ENCODE data around the gene HEXIM1. TPM values are rescaled to one million over a fixed set of nuclear protein-coding genes. Genes with fewer than 3 reads are reported as not detected.

Gene HEXIM1
- total and polyA plus RNA-seq, 2 experiments from 2014 or later, result 9.2 to 10.9 TPM

DNA sequence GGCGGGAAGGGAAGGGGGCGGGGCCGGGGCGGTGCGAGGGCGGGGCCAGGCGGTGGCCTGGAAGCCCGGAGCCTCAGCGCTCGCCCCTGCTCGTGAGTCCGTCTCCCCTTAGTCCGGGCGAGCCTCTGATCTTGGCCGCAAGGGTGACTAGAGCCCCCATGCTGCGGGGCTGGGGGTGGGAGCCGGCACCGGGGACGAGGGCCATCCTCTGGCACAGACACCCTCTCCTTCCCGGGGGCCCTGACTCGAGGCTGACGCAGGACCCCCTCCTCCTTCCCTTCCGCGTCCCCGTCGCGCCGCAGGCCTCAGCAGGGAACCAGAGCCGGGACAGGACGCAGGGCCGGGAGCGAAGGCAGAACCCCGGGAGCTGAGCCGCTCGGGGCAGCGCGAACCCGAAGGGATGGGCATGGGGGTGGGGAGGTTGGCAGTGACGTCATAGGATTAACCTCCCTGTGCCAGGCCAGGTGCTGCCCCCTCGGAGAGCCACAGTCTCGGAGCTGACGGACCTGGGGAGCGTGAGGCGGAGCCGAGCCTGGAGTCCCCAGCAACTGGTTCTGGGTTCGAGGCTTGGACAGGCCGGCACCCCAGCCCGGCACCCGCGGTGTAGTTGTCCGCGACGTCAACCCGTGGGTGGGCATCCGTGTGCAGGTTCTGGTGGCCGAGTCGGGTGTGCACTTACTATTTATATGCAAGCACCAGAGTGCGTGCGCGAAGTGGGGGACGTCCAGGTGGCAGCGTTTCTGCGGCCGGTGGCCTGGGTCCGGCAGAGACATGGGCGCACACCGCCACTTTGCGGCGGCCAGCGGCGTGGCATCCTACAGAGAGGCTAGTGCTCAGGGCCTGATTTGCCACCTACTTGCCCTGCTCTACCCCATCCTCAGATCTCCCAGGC lies 15.5 kb upstream of the HEXIM1 start:
- DNase-seq (ENCODE audit: low spot score) (peak; percentile 88), ATAC-seq (peak; percentile 58)
- Histone ChIP-seq H3K4me2 (peak overlapping the region; percentile 90), H3K9me2 (ENCODE audit: insufficient read depth) (no peaks in the 10 kb centered on the region), H3K4me1 (ENCODE audit: insufficient read depth) (peaks cover 3% of the 10 kb centered on the region; the same call in 1 of the 2 replicates), H3K27ac (ENCODE audit: low read depth) (no peak overlapping the region), H4K20me1 (replicated peaks; ENCODE audit: insufficient read depth) (no peaks in the 10 kb centered on the region; the same call in 1 of the 2 replicates), H3F3A (replicated peaks; ENCODE audit: low read depth) (peaks cover 4% of the 10 kb centered on the region; the same call in 1 of the 2 replicates), H3K79me2 (replicated peaks; ENCODE audit: insufficient read depth) (no peaks in the 10 kb centered on the region), H3K27me3 (ENCODE audit: insufficient read depth) (no peaks in the 10 kb centered on the region), H3K4me3 (peak overlapping the region; percentile 90), H3K36me3 (ENCODE audit: insufficient read depth) (no peaks in the 10 kb centered on the region), H2AFZ (peak overlapping the region; percentile 94)
- no peak overlapping the region for H3K27ac Mint-ChIP-seq
- peaks cover 22% of the 10 kb centered on the region for H3K27me3 Mint-ChIP-seq (ENCODE audit: insufficient read depth, low read depth, poor library complexity)
- H3K4me3 Mint-ChIP-seq, result peak overlapping the region; percentile 81
- peaks cover 3% of the 10 kb centered on the region; the same call in 1 of the 3 replicates for H3K36me3 Mint-ChIP-seq (ENCODE audit: low read depth)
- no peaks in the 10 kb centered on the region for H3K9me3 Mint-ChIP-seq
- H3K4me1 Mint-ChIP-seq, result peaks cover 10% of the 10 kb centered on the region
- TF ChIP-seq, protein P1, sequence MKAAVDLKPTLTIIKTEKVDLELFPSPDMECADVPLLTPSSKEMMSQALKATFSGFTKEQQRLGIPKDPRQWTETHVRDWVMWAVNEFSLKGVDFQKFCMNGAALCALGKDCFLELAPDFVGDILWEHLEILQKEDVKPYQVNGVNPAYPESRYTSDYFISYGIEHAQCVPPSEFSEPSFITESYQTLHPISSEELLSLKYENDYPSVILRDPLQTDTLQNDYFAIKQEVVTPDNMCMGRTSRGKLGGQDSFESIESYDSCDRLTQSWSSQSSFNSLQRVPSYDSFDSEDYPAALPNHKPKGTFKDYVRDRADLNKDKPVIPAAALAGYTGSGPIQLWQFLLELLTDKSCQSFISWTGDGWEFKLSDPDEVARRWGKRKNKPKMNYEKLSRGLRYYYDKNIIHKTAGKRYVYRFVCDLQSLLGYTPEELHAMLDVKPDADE (IDR thresholded peaks at IDR 0.05), result no peak
- TF ChIP-seq, protein P2, sequence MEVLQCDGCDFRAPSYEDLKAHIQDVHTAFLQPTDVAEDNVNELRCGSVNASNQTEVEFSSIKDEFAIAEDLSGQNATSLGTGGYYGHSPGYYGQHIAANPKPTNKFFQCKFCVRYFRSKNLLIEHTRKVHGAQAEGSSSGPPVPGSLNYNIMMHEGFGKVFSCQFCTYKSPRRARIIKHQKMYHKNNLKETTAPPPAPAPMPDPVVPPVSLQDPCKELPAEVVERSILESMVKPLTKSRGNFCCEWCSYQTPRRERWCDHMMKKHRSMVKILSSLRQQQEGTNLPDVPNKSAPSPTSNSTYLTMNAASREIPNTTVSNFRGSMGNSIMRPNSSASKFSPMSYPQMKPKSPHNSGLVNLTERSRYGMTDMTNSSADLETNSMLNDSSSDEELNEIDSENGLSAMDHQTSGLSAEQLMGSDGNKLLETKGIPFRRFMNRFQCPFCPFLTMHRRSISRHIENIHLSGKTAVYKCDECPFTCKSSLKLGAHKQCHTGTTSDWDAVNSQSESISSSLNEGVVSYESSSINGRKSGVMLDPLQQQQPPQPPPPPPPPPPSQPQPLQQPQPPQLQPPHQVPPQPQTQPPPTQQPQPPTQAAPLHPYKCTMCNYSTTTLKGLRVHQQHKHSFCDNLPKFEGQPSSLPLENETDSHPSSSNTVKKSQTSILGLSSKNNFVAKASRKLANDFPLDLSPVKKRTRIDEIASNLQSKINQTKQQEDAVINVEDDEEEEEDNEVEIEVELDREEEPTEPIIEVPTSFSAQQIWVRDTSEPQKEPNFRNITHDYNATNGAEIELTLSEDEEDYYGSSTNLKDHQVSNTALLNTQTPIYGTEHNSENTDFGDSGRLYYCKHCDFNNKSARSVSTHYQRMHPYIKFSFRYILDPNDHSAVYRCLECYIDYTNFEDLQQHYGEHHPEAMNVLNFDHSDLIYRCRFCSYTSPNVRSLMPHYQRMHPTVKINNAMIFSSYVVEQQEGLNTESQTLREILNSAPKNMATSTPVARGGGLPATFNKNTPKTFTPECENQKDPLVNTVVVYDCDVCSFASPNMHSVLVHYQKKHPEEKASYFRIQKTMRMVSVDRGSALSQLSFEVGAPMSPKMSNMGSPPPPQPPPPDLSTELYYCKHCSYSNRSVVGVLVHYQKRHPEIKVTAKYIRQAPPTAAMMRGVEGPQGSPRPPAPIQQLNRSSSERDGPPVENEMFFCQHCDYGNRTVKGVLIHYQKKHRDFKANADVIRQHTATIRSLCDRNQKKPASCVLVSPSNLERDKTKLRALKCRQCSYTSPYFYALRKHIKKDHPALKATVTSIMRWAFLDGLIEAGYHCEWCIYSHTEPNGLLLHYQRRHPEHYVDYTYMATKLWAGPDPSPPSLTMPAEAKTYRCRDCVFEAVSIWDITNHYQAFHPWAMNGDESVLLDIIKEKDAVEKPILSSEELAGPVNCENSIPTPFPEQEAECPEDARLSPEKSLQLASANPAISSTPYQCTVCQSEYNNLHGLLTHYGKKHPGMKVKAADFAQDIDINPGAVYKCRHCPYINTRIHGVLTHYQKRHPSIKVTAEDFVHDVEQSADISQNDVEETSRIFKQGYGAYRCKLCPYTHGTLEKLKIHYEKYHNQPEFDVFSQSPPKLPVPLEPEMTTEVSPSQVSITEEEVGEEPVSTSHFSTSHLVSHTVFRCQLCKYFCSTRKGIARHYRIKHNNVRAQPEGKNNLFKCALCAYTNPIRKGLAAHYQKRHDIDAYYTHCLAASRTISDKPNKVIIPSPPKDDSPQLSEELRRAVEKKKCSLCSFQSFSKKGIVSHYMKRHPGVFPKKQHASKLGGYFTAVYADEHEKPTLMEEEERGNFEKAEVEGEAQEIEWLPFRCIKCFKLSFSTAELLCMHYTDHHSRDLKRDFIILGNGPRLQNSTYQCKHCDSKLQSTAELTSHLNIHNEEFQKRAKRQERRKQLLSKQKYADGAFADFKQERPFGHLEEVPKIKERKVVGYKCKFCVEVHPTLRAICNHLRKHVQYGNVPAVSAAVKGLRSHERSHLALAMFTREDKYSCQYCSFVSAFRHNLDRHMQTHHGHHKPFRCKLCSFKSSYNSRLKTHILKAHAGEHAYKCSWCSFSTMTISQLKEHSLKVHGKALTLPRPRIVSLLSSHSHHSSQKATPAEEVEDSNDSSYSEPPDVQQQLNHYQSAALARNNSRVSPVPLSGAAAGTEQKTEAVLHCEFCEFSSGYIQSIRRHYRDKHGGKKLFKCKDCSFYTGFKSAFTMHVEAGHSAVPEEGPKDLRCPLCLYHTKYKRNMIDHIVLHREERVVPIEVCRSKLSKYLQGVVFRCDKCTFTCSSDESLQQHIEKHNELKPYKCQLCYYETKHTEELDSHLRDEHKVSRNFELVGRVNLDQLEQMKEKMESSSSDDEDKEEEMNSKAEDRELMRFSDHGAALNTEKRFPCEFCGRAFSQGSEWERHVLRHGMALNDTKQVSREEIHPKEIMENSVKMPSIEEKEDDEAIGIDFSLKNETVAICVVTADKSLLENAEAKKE (CRISPR knock-in tag; IDR thresholded peaks at IDR 0.05), result no peak
- TF ChIP-seq, protein P3, sequence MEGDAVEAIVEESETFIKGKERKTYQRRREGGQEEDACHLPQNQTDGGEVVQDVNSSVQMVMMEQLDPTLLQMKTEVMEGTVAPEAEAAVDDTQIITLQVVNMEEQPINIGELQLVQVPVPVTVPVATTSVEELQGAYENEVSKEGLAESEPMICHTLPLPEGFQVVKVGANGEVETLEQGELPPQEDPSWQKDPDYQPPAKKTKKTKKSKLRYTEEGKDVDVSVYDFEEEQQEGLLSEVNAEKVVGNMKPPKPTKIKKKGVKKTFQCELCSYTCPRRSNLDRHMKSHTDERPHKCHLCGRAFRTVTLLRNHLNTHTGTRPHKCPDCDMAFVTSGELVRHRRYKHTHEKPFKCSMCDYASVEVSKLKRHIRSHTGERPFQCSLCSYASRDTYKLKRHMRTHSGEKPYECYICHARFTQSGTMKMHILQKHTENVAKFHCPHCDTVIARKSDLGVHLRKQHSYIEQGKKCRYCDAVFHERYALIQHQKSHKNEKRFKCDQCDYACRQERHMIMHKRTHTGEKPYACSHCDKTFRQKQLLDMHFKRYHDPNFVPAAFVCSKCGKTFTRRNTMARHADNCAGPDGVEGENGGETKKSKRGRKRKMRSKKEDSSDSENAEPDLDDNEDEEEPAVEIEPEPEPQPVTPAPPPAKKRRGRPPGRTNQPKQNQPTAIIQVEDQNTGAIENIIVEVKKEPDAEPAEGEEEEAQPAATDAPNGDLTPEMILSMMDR (conservative IDR thresholded peaks at IDR 0.05; ENCODE audit: low read depth in 2 of 2), result peak; percentile 64 to 91
- TF ChIP-seq, protein P4, sequence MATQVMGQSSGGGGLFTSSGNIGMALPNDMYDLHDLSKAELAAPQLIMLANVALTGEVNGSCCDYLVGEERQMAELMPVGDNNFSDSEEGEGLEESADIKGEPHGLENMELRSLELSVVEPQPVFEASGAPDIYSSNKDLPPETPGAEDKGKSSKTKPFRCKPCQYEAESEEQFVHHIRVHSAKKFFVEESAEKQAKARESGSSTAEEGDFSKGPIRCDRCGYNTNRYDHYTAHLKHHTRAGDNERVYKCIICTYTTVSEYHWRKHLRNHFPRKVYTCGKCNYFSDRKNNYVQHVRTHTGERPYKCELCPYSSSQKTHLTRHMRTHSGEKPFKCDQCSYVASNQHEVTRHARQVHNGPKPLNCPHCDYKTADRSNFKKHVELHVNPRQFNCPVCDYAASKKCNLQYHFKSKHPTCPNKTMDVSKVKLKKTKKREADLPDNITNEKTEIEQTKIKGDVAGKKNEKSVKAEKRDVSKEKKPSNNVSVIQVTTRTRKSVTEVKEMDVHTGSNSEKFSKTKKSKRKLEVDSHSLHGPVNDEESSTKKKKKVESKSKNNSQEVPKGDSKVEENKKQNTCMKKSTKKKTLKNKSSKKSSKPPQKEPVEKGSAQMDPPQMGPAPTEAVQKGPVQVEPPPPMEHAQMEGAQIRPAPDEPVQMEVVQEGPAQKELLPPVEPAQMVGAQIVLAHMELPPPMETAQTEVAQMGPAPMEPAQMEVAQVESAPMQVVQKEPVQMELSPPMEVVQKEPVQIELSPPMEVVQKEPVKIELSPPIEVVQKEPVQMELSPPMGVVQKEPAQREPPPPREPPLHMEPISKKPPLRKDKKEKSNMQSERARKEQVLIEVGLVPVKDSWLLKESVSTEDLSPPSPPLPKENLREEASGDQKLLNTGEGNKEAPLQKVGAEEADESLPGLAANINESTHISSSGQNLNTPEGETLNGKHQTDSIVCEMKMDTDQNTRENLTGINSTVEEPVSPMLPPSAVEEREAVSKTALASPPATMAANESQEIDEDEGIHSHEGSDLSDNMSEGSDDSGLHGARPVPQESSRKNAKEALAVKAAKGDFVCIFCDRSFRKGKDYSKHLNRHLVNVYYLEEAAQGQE (IDR thresholded peaks at IDR 0.05; ENCODE audit: unreplicated experiment), result no peak
- TF ChIP-seq STAT1 (IDR thresholded peaks at IDR 0.05; ENCODE audit: unreplicated experiment) (no peak), CREB1 (CRISPR knock-in tag; IDR thresholded peaks at IDR 0.05; ENCODE audit: low read depth) (peak; percentile 94), EZH2phosphoT487 (IDR thresholded peaks at IDR 0.05; ENCODE audit: unreplicated experiment) (no peak), ZNF331 (CRISPR knock-in tag; IDR thresholded peaks at IDR 0.05; ENCODE audit: low read depth) (0 out of 2 replicates have a peak, but pooled peaks have one; percentile 7), ZNF114 (CRISPR knock-in tag; IDR thresholded peaks at IDR 0.05) (no peak), EZH2 (IDR thresholded peaks at IDR 0.05; ENCODE audit: low read depth, unreplicated experiment) (no peak), POLR2AphosphoS5 (IDR thresholded peaks at IDR 0.05; ENCODE audit: low read depth) (no peak)
